Measurements from ENCODE around the gene C6orf47.
A peak's percentile ranks its signal among the peaks of the same experiment; 100 is the strongest.

Gene C6orf47

DNA sequence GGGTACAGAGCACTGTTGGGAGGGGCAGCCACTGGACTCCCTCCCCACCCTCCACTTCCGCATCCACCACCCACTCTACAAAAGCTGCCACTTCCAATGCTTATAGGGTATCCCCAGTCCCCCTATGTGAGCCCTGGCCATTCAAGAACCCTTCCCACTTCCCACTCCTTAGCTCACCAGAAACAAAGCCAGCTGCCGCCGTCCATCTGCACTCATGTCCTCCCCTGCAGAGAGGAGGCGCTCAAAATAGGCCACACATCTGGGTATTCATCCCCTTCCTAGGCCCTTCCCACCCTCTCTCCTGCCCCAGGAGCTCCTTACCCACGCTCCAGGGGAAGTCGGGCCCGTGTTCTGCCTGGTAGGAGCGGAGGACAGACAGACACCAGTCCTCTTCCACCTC is 26.7 kb upstream of the C6orf47 start:
- no peak for DNase-seq

DNA sequence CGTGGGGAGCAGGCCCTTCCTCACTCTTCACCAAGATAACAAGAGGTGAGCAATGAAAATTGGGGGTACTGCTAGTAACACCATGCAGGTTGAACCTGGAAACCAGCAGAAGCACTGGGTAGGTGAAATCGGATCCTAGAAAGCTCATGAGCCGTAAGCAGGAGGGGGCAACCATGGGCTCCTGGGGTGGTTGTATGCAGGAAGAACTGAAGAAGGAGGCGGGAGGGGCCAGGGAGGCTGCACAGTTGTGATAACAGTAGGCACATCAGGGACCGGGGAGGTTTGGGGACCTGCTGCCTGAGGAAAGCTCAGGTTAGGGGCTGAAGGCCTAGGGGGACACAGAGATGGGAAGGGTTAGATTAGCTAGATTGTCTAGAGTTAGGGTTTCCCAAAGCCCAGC is 25.9 kb upstream of the C6orf47 start:
- DNase-seq = no peak

DNA sequence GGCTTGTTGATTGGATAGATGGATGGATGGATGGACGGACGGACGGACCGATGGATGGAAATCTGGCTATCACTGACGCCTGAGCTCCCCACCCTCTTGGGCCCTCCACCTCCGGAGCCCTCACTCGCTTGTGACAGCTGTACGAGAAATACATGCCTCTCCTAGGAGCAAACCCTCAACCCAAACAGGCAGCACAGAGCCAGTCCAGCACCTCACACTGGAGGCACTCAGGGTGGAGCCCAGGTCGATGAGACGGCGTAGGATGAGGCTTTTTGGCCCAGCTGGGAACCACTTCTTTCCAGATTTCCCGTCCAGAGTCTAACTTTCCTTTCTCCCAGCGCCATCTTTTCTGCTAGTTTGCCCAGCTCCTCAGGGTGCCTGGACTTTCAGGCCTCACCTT is 23.0 kb upstream of the C6orf47 start:
- DNase-seq = no peak

DNA sequence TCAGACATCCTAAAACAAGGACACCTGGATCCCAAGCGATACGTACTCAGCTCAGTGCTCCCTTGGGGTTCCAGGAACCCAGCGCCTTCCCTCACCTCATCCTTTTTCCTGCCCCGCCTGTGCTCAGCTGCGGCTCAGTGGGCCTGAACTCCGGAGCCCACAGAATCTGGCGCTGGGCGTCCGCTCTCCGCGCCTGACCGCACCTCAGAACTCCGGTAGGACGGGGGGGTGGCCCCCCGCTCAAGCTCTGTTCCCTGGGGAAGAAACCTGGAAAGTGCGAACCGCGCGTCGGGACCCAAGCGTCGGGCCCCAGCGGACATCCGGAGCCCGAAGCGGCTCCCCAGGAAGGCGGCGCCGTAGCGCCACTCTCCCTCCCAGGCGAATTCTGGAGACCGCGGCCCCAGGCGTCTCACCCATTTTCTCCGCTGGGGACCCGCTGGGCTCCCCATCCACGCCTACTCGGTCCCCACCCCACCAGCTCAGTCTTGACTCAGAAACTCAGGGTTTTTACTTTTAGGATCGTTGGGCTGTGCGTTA is 20.6 kb upstream of the C6orf47 start:
- DNase-seq = peak; percentile 32

DNA sequence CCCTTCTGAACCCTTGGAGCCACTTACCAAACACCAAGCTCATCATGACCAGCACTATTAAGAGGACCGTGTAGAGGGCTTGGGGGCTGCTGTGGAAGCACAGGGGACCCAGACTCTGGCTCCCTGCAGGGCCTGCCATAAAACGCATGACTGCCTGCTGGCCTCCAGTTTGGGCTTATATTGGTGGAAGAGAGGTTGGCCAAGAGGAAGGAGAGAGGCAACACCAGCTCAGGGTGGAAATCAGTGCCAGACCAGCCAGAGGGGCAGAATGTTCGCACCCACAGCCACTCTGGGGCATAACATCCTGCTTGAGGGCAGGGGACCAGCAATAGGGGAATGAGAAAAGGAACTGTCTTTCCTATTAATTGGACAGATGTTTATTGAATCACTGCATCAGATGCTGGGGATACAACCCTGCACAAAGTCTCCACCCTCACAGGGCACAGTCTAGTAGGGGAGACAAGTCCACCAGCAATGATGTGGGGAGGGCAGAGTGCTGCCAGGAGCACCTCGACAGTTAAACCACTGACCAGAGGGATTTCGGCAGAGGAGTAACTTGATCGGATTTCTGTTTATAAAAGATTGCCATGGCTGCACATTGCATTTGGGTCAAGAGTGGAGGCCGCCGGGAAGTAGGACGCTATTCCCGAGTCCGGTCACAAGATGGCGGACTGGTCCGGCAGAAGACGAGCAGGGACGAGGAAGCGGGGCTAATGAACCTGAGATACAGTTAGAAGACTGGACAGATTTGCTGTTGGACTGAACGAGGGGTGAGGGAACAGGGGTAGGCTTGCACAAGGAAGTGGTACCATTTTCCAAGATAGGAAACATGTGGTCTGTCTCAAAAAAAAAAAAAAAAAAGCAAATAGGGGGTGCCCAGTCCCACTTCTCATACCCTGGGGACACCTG is 19.9 kb upstream of the C6orf47 start, which contains the start of gene LY6G5C:
Gene LY6G5C (minus strand): TSS at position 842 of the 909 bp plus-strand sequence. CDS start 694 bp downstream, at position 148.
- DNase-seq = peak; percentile 73

DNA sequence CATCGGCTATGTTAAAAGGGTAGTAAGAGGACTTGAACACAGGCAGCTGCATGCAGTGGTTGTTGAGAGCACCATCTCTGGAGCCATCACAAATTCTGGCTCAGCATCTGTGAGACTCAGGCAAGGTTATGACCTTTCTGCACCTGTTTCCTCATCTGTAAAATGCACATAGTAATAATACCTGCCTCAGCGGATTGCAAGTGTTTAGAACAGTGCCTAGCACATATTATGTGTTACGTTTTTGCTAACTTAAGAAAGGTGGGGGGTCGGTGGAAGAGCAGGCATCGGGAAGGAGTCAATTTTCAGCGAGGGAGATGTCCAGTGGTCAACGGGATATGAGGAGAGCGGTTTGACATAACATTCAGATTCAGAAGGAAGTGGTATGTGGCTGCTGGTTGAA is 17.4 kb upstream of the C6orf47 start:
- DNase-seq = no peak

DNA sequence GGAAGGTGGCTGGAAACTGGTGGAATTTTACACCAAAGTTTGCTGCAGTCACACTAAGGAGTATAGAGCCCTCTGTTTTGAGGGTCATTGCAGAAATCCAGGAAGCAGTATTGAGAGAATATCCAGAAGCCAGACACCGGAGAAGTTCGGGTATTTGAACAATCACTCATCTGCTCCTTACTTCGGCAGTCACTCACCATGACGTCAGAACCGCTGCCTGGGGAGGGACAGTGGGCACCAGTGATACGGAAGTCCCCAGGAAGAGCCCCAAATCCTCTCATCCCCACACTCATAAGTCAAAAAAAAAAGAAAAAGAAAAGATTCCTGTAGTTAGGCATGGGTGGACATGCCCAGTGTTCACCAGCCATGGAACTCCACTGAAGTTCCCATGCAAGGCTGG is 16.3 kb upstream of the C6orf47 start:
- no peak for DNase-seq

DNA sequence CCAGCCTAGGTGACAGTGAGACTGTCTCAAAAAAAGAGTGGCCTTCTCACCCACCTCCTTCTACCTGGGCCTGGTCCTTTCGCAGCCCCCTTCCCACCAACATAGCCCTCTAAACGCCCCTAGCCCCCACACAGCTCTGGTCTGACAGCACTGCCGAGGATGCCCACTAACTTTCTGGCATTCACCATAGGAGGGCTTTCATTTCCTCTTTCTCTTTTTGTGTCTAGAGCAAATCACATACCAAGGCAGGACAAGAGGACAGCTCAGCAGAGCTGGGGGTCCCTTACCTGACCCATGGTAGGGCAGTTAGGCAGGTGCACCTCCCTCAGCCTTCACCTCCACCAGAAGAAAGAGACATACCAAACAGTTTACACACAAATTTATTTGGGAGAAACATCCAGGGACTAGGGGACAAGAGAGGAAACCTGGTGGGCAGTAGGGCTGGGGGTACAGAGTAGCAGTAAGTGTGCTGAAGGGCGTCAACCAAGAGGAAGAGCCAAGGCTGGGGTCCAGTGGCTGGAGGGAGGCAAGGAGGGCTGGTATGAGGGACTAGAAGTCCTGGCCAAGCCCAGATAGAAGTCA is 15.8 kb upstream of the C6orf47 start:
- DNase-seq = no peak

DNA sequence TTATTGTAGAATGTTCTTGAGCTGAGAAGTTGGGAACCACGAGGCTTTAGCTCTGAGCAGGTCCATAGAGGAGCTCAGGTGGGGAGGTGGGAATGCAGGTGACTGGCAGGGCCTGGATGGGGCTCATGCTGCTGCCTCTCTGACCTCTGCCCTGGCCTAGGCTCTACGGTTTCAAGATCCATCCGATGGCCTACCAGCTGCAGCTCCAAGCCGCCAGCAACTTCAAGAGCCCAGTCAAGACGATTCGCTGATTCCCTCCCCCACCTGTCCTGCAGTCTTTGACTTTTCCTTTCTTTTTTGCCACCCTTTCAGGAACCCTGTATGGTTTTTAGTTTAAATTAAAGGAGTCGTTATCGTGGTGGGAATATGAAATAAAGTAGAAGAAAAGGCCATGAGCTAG is 9.1 kb upstream of the C6orf47 start, which contains the start of gene LY6G5B:
Gene LY6G5B (plus strand): TSS at position 301 of the 400 bp plus-strand sequence. CDS start 975 bp downstream, outside the sequence.
- no peak for DNase-seq

DNA sequence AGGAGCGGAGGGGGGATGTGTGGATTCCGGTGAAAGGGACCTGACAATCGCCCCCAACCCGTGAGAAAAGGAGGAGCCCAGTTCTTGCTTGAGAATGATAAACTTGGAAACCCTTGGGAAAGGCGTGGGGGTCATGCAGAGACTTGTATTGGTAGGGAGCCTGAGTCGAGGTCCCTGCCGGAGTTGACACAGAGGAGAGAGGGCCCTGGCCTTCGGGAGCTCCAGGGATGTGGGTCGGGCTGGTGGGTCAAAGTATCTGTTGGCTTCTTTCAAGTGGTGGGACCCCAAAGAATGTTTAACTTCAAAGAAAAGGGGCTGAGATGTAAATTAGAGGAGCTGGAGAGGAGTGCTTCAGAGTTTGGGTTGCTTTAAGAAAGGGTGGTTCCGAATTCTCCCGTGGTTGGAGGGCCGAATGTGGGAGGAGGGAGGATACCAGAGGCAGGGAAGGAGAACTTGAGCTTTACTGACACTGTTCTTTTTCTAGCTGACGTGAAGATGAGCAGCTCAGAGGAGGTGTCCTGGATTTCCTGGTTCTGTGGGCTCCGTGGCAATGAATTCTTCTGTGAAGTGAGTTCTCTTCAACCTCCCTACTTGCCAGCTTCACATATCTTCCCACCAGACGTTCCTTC is 5.9 kb upstream of the C6orf47 start:
- DNase-seq = no peak

DNA sequence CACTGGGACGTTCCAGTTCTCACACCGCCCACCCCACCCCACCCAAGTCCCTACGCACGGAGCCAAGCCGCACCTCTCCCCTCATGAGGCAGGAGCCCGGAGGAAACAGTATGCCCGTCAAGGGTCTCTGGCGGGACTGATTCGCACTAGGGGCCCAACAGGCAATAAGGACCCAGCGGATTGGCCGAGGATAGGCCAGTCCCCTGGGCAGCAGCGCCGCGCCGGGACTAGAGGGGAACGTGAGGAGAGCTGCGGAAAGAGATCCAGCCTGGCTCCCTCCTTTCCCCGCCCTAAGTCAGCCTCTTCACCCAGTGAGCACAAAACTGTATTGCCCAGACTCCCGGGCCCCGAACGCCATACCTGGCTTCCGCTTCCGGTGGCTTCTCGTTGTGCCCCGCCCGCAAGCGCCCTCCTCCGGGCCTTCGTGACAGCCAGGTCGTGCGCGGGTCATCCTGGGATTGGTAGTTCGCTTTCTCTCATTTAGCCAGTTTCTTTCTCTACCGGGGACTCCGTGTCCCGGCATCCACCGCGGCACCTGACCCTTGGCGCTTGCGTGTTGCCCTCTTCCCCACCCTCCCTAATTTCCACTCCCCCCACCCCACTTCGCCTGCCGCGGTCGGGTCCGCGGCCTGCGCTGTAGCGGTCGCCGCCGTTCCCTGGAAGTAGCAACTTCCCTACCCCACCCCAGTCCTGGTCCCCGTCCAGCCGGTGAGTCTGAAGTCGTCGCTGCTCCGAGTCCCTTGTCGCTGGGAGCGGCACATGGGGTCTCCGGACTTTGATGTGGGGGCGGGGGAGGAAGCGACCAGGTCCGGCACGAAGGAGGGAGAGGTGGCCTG is 5.1 kb upstream of the C6orf47 start, which contains the start of gene CSNK2B:
Gene CSNK2B (plus strand): TSS at position 580 of the 836 bp plus-strand sequence. CDS start 752 bp downstream, outside the sequence.
- DNase-seq = peak; percentile 99

DNA sequence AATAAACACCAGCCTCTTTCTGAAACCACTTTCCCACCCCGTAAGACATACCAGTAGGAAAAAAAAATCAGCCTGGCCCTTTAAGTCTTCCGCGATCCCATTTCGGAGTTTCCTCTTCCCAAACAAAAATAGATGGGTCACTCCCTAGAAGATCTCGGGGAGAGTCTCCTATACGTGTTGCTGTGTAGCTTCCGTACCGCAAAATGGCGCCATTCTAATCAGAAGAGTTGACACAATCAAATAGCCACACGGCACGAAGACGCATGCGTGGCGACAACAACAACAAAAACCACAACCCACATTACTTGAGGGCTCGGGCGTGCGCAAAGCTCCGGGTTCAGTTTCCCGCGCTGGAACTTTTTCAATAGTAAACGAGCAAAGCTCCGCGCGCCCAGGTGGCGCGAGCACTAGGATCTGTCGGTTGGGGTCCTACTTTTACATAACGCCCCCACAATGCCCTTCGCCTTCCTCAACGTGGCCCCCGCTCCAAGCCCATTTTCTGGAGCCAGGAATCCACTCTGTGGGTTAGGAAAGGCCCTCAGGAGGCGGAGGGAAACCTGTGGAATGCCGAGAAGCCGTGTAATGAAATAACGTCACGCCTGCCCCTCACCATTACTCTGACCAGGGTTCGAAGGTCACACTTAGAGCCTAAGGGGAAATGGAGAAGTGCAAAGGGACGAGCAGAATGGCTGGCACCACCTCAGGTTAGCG is 4.4 kb upstream of the C6orf47 start, which contains the start of gene GPANK1:
Gene GPANK1 (minus strand): TSS at position 208 of the 711 bp plus-strand sequence. CDS start 519 bp downstream, outside the sequence.
- peak; percentile 91 for DNase-seq

DNA sequence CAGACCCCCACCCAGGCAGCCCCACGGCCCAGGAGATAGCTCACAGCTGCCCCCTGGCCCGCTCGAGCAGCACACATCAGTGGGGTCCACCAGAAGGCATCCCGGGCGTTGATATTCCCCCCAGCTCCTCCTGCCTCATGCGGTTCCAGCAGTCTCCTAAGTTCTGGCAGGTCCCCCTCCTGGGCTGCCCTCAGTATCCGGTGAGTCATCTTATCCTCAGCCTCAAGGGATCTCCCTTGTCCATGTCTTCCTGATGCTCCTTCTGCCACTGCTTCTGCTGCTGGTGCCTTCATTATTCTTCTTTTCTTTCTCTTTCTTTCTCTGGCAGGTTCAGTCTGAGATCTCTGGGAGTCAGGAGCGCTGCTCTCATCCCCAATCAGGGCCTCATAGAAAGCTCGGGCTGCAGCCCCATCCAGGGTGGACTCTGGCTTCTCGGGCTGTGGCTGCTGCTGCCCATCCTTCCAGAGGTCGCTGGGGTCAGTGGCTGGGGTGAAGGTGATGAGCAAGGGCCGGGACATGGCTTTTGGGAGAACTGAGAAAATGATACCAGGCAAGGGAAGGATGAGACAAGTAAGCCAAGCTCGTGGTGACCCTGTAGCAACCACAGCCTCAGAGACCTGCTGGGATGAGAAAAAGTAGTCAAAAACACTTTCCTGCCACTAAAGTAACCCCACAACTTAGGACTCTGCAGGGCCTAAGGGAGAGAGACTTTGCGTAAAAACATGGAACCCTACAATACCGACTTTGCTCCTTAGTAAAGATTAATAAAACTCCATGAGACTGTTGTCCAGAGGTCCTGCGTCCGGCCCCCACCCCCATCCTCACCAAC is 3.6 kb upstream of the C6orf47 start:
- DNase-seq = no peak

DNA sequence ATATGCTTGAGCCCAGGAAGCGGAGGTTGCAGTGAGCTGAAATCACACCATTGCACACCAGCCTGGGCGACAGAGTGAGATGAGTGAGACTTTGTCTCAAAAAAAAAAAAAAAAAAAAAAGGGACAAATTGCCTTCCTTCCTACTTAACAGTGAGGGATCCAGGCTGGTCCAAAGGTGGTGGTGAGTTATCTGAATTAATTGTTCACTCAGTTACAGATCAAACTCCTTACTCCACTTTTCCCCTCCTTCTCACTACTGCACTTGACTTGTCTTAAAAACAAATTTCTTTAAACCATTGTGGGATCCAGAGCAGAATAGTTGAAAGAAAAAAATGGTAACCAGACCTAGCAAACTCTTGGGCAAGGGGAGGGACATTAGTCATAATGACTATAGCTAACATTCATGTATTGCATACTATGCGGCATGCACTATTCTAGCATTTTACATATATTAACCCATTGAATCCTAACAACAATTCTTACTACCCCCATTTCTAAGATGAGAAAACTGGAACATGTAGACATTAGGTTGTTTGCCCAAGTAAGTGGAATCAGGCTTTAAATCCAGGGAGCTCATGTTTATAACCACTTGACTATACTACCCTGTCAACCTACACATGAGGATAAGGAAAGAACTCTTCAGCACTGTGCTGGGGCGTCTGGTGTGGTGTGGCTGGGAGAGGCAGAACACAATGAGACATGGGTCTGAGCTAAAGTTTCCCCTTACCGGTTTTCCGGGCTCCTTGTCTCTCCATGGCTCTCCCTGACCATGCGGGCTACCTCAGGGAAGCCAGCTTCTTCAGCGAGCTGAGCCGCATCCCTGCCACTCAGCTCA is 2.8 kb upstream of the C6orf47 start:
- DNase-seq = no peak

DNA sequence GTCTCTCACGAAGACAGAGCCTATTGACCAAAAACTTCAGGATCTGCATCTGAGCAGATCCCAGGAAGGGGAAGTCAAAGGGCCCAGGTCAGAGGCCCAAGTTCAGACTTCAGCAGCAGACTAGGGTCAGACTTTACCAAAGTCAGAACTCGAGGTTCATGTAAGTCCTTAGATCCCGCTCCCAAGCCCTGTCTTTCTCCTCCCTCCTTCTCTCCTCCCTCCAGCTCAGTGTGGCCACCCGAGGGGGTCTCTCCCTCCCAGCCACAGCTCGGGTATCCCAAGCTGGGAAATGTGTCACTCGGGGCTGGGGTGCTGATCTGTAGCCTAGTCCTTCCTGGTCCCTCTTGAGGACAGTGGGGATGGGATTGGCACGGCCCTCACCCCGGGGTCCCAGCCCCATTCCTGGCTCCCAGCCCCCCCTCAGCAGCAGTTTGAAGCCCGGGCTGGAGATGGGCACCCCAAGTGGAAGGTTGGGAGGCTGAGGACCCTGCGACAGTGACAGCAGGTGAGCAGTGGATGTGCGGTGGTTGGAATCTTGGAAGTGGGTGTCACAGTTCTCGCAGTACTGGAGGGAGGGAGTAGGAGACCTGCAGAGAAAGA is 1.6 kb upstream of the C6orf47 start:
- DNase-seq = no peak

DNA sequence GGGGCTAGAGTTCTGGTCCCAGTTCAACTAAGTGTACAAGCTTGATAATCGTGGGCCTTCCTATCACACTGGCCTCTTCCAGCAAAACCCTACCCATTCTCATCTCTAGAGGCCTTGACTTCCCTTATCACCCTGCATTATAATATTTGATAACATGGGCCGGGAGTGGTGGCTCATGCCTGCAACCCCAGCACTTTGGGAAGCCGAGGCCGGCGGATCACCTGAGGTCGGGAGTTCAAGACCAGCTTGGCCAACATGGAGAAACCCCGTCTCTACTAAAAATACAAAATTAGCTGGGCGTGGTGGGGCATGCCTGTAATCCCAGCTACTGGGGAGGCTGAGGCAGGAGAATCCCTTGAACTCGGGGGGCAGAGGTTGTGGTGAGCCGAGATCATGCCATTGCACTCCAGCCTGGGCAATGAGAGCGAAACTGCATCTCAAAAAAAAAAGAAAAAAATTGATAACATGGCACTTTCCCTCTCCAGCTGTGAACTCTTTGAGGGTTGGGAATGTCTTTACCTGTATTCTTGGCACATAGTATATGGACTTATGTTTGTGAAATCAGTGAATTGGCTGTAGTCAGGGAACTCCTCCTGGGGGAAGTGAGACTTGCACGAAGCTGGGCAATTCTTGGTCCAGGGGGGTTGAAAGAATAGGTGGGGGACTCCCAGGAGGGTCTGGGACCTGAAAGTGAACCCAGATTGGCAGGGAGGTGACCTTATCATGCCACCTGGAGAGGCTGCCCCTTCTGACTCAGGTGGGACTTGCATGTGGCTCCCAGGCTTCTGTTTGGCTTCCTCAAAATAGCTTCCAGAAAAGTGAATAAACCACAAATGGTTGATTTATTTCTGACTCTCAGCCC is 915 bp upstream of the C6orf47 start:
- no peak for DNase-seq

DNA sequence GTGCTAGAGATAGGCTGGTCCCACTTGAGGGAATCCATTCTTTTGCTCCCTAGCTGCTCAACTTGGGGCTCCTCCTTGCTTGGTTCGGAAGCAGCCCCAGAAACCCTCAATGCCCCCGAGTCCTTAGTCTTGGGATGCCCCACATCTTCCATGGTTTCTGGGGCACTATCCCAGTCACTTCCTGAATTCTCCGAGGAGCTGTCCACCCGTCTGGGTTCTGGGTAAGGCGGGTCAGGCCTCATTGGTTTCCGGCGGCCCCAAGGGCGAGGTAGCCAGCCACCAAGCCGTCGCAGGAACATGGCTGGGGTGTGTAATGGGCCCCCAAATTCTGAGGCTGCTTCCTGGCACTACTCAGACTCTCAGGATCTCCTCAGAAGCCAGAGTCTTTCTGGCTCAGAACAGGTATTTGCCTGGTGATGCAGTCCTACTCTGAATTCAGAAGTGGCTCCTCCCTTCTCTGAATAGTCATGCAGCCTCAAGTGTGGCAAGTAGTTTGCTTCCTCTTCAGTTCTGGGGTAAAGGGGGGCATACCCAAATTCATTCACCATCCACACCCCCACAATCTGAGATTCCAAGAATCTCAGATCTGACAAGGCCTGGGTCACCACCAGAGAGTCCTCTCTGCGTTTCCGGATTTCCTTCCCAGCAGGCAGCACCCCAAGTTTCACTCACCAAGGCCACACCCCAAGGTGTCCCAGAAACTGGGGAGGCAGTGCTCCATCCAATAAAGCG is 763 bp downstream of the C6orf47 start:
- DNase-seq = no peak

All from midbrain (tissue), 1 donor.